Right renal pelvis (tissue), 4 donors: ENCODE measurements around the gene NOC4L. TPM values are rescaled to one million over a fixed set of nuclear protein-coding genes. Genes with fewer than 3 reads are reported as not detected.

Experiments
- DNase-seq, 4 donors: peaks; one replicate each; pipeline ENCODE4 v3.0.0-alpha.2; 2013; ENCODE audit warnings: low read depth in 4 of 4, low spot score in 3 of 4, missing footprints in 1 of 4
- polyA plus RNA-seq, 4 donors: library from polyadenylated mRNA; unstranded; fragments of 120-200 nt; gene quantifications; one replicate each; pipeline ENCODE4 v1.2.1, GENCODE V29; 2013; ENCODE audit not compliant: insufficient read length in 4 of 4

The NOC4L gene
- polyA plus RNA-seq, 4 donors, result 12.9 to 20.9 (median 13.5) TPM

GRCh38 chr12:132154941-132155770 lies 10.9 kb downstream of the NOC4L start:
- no peak for DNase-seq

GRCh38 chr12:132155771-132156572 lies 11.7 kb downstream of the NOC4L start:
- DNase-seq, result no peak

GRCh38 chr12:132156573-132157325 lies 12.5 kb downstream of the NOC4L start:
- DNase-seq, result no peak

GRCh38 chr12:132157733-132158409 lies 13.6 kb downstream of the NOC4L start:
- DNase-seq, result no peak

GRCh38 chr12:132158677-132159554 lies 14.7 kb downstream of the NOC4L start:
- DNase-seq, result no peak

- DNase-seq, result no peak
These were observed 15.3 kb downstream of the NOC4L start for GRCh38 chr12:132159555-132160003.

GRCh38 chr12:132160016-132160415 lies 15.8 kb downstream of the NOC4L start:
- DNase-seq, result no peak

- DNase-seq, result no peak
These were observed 16.4 kb downstream of the NOC4L start for GRCh38 chr12:132160601-132161035.

- DNase-seq, result no peak
These were observed 17.0 kb downstream of the NOC4L start for GRCh38 chr12:132161036-132161781.

GRCh38 chr12:132161796-132162507 lies 17.7 kb downstream of the NOC4L start:
- no peak for DNase-seq

- no peak for DNase-seq
These were observed 18.3 kb downstream of the NOC4L start for GRCh38 chr12:132162508-132163031.

GRCh38 chr12:132163041-132163910 lies 19.0 kb downstream of the NOC4L start:
- no peak for DNase-seq

GRCh38 chr12:132163911-132164288 lies 19.6 kb downstream of the NOC4L start:
- DNase-seq, result no peak

GRCh38 chr12:132164426-132164825 lies 20.2 kb downstream of the NOC4L start:
- DNase-seq, result no peak

- DNase-seq, result no peak
These were observed 21.3 kb downstream of the NOC4L start for GRCh38 chr12:132165584-132165983.

GRCh38 chr12:132166093-132166492 lies 21.8 kb downstream of the NOC4L start:
- no peak for DNase-seq
